Measurements from ENCODE around the gene SORBS2.

The SORBS2 gene

DNA sequence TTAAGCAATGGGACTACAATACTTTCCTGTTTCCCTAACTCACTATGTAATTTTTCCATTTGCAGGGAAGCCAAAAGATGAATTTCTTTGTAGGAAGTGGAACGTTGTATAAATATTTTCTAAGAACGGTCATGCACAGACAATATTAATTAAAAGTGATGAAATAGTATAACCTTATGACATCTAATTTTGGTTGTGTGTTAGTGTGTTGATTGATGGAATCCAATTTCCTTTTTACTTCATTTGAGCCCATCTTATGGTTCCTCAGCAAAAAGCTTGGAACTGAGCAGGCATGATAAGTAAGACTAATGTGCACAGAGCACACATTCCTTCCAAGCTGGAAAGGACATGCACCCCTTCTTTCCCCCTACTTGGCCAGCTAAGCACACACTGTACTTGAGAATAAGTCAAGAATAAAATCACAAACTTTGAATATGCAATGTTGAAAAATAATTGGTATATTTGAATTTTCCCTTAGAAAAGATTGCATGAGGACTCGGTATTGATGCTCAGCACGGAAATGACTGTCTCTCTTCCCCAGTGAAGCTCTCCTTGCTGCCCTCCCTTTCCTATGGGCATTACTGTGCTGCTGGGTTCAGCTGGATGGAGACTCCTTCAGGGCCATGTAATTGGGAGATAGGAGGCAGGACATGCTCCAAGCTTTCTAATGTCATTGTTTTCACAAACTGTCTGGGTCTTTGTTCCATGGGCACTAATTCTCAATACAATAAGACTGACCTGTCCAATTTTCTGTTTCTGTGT lies 257.4 kb downstream of the SORBS2 start:
- DNase-seq (ENCODE audit: low read depth): no peak
- TF ChIP-seq, protein P1, sequence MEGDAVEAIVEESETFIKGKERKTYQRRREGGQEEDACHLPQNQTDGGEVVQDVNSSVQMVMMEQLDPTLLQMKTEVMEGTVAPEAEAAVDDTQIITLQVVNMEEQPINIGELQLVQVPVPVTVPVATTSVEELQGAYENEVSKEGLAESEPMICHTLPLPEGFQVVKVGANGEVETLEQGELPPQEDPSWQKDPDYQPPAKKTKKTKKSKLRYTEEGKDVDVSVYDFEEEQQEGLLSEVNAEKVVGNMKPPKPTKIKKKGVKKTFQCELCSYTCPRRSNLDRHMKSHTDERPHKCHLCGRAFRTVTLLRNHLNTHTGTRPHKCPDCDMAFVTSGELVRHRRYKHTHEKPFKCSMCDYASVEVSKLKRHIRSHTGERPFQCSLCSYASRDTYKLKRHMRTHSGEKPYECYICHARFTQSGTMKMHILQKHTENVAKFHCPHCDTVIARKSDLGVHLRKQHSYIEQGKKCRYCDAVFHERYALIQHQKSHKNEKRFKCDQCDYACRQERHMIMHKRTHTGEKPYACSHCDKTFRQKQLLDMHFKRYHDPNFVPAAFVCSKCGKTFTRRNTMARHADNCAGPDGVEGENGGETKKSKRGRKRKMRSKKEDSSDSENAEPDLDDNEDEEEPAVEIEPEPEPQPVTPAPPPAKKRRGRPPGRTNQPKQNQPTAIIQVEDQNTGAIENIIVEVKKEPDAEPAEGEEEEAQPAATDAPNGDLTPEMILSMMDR (IDR thresholded peaks at IDR 0.05; ENCODE audit: insufficient read depth, low read depth, low read length, missing control alignments): no peak
- H3K4me3 ChIP-seq (ENCODE audit: low read length): no peak overlapping the region

DNA sequence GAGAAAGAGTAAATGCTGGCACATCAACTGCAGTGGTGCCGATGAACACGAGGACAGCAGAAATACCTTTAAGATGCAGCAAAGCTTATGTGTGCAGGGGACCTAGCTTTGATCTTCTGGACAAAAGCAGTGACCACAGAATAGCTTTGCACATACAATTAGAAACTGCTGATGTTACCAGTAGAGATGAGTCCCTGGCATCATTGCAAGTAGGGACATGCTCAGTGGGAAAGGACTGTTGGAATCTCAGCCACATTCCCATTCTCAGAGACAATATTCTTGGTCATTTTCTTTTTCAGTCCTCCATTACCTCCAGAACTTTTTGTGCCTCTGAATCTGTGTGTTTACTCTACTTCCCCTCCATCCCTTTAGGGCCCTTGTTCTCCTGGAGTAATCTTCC lies 259.7 kb downstream of the SORBS2 start:
- TF ChIP-seq, protein P1 (IDR thresholded peaks at IDR 0.05; ENCODE audit: insufficient read depth, low read depth, low read length, missing control alignments): no peak
- peak; percentile 70 for DNase-seq (ENCODE audit: low read depth)
- no peak overlapping the region for H3K4me3 ChIP-seq (ENCODE audit: low read length)

DNA sequence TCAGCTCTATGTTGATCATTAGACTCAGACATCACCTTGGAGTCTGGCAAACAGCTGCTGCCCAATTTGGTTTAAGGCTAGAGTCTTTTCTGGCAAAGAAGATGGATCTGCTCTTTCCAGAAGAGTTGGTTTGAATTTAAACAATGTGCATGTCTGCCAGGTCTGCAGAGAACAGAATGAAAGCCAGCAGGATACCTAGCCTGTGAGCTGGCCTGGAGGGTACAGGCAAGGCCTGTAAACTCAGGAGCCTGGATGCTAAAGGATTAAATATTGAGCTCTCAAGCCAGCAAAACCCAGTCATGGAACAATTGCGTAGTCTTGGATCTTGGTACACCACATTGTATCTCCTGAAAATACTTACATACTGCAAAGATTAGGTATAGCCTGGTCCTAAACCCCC lies 261.1 kb downstream of the SORBS2 start:
- TF ChIP-seq, protein P1 (IDR thresholded peaks at IDR 0.05; ENCODE audit: insufficient read depth, low read depth, low read length, missing control alignments): no peak
- H3K4me3 ChIP-seq (ENCODE audit: low read length): no peak overlapping the region
- no peak for DNase-seq (ENCODE audit: low read depth)

DNA sequence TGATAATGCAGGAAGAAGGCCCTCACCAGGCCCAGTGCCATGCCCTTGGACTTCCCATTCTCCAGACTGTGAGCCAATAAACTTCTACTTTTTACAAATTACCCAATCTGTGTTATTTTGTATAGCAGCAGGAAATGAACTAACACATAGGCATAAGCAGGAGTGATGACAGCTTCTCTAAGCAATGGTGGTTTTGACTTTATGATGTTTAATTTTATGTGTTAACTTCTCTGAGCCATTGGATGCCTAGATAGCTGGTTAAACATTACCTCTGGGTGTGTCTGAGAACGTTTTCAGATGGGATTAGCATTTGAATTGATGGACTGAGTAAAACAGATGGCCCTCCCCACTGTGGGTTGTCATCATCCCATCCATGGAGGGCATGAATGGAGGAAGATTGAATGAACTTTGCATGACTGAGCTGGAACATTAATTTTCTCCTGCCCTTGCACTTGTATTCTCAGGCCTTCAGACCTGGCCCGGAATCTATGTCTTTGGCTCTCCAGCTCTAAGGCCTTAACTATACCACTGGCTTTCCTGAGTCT lies 262.8 kb downstream of the SORBS2 start:
- no peak overlapping the region for H3K4me3 ChIP-seq (ENCODE audit: low read length)
- no peak for DNase-seq (ENCODE audit: low read depth)
- TF ChIP-seq, protein P1 (IDR thresholded peaks at IDR 0.05; ENCODE audit: insufficient read depth, low read depth, low read length, missing control alignments): no peak

DNA sequence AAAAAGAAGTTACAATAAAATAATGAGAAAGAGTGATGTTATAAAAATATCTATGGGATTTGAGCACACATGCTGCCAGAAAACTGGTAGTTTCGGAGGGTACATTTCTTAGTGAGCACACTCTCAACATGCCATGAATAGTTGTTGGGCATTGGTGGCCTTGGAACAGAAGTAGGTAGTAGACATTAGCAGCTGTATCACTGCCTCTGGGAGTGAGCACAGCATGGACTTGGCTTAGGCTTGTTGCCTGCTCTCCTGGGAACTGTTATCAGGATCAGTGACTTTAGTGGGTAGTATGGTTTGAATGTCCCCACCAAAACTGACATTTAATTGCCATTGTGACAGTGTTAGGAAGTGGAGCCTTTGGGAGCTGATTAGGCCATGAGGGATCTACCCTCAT lies 263.4 kb downstream of the SORBS2 start:
- TF ChIP-seq, protein P1 (IDR thresholded peaks at IDR 0.05; ENCODE audit: insufficient read depth, low read depth, low read length, missing control alignments): no peak
- no peak for DNase-seq (ENCODE audit: low read depth)
- no peak overlapping the region for H3K4me3 ChIP-seq (ENCODE audit: low read length)

DNA sequence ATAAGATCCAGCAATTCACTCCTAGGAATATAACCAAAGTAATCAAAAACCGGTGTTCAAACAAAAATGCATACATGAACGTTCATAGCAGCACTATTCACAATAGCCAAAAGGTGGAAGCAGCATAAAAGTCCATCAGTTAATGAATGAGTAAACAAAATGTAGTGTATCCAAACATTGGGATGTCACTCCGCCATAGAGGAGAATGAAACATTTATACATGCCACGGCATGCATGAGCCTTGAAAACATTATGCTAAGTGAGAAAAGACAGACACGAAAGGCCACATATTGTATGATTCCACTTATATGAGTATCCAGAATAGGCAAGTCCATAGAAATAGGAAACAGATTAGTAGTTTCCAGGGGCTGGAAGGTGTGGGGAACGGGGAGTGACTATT lies 265.7 kb downstream of the SORBS2 start:
- TF ChIP-seq, protein P1 (IDR thresholded peaks at IDR 0.05; ENCODE audit: insufficient read depth, low read depth, low read length, missing control alignments): no peak
- DNase-seq (ENCODE audit: low read depth): peak; percentile 56
- H3K4me3 ChIP-seq (ENCODE audit: low read length): no peak overlapping the region

Measured in epithelial cell of esophagus (primary cell).